KMS-11 (cell line): ENCODE results near the gene NBAS.
"Not testable (repeated sequence)": the region's sequence is repeated elsewhere in the genome, so short reads cannot be mapped to it uniquely, and the experiment has no call there.

Experiments used
- H2AFZ ChIP-seq: fragments of 200-600 bp; sonication (generic); 2 replicates; pipeline ENCODE4 v1.6.1; 2016; ENCODE audit warnings: antibody characterized with exemption, mixed run types, low read depth
- H3K27ac ChIP-seq: fragments of 200-600 bp; sonication (generic); 2 replicates; pipeline ENCODE4 v1.6.1; 2016; ENCODE audit warnings: mild to moderate bottlenecking, mixed run types
- H3K27me3 ChIP-seq: fragments of 200-600 bp; sonication (generic); 2 replicates; pipeline ENCODE4 v1.6.1; 2017; ENCODE audit warnings: mild to moderate bottlenecking, low read depth, mixed run types, moderate library complexity; ENCODE audit not compliant: insufficient read depth
- H3K36me3 ChIP-seq: fragments of 200-600 bp; sonication (generic); 2 replicates; pipeline ENCODE4 v1.6.1; 2017; ENCODE audit warnings: mild to moderate bottlenecking, mixed run types; ENCODE audit not compliant: insufficient read depth
- H3K4me1 ChIP-seq: fragments of 200-600 bp; sonication (generic); 2 replicates; pipeline ENCODE4 v1.6.1; 2016; ENCODE audit warnings: mild to moderate bottlenecking, low read depth, mixed run types; ENCODE audit not compliant: poor library complexity, severe bottlenecking
- H3K4me2 ChIP-seq: fragments of 200-600 bp; sonication (generic); 2 replicates; pipeline ENCODE4 v1.7.0; 2016; ENCODE audit warnings: mild to moderate bottlenecking, mixed run types
- H3K4me3 ChIP-seq: fragments of 200-600 bp; sonication (generic); IDR thresholded peaks from 2 replicates; pipeline ENCODE4 v1.6.1; 2017; ENCODE audit warnings: low read depth, low read length, mixed read lengths; ENCODE audit not compliant: insufficient read depth
- H3K79me2 ChIP-seq: fragments of 200-600 bp; sonication (generic); 2 replicates; pipeline ENCODE4 v1.6.1; 2016; ENCODE audit warnings: low read depth, mixed run types; ENCODE audit not compliant: insufficient read depth
- H3K9ac ChIP-seq: fragments of 200-600 bp; sonication (generic); 2 replicates; pipeline ENCODE4 v1.6.1; 2016; ENCODE audit warnings: mild to moderate bottlenecking, mixed run types
- H4K20me1 ChIP-seq: fragments of 200-600 bp; sonication (generic); 2 replicates; pipeline ENCODE4 v1.6.1; 2016; ENCODE audit warnings: mild to moderate bottlenecking, mixed run types; ENCODE audit not compliant: insufficient read depth
- TF ChIP-seq, protein P1 (sequence below): fragments of 200-600 bp; sonication (generic); conservative IDR thresholded peaks from 2 replicates; pipeline ENCODE4 v1.6.1; 2017; ENCODE audit warnings: low read depth, mild to moderate bottlenecking, antibody characterized with exemption, low read length, moderate library complexity, mixed read lengths

Gene NBAS

DNA sequence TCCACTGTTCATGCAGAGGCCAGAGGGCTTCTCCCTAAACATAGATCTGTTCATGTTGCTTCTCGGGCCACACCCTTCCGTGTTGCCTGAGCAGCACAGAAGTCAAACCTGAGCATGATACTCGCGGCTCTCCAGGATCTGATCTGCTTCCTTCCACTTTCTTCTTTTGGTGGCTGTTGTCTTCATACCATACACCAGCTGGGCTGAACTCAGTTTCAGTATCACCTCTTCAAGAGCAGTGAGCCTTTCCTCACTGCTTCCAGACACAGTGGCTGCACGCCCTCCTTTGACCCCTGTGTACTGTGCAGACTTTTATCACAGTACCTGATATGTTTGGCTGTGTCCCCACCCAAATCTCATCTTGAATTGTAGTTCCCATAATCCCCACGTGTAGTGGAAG lies 348.9 kb downstream of the NBAS start:
- Histone ChIP-seq H3K4me2 (no peak overlapping the region), H3K27me3 (no peaks in the 10 kb centered on the region), H3K4me1 (no peaks in the 10 kb centered on the region), H3K27ac (no peak overlapping the region), H3K4me3 (no peak overlapping the region), H4K20me1 (no peaks in the 10 kb centered on the region), H3K9ac (no peak overlapping the region), H2AFZ (no peak overlapping the region), H3K36me3 (no peaks in the 10 kb centered on the region), H3K79me2 (no peaks in the 10 kb centered on the region)
- TF ChIP-seq, protein P1, sequence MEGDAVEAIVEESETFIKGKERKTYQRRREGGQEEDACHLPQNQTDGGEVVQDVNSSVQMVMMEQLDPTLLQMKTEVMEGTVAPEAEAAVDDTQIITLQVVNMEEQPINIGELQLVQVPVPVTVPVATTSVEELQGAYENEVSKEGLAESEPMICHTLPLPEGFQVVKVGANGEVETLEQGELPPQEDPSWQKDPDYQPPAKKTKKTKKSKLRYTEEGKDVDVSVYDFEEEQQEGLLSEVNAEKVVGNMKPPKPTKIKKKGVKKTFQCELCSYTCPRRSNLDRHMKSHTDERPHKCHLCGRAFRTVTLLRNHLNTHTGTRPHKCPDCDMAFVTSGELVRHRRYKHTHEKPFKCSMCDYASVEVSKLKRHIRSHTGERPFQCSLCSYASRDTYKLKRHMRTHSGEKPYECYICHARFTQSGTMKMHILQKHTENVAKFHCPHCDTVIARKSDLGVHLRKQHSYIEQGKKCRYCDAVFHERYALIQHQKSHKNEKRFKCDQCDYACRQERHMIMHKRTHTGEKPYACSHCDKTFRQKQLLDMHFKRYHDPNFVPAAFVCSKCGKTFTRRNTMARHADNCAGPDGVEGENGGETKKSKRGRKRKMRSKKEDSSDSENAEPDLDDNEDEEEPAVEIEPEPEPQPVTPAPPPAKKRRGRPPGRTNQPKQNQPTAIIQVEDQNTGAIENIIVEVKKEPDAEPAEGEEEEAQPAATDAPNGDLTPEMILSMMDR = no peak

DNA sequence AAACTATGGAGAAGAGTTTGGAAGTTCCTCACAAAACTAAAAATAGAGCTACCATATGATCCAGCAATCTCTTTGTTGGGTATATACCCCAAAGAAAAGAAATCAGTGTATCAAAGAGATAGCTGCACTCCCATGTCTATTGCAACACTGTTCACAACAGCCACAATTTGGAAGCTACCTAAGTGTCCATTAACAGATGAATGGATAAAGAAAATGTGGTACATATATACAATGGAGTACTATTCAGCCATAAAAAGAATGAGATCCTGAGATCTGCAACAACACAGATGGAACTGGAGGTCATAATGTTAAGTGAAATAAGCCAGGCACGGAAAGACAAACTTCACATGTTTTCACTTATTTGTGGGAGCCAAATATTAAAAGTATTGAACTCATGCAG lies 350.6 kb downstream of the NBAS start:
- H3K9ac ChIP-seq, H3K4me1 ChIP-seq: not testable (repeated sequence)

DNA sequence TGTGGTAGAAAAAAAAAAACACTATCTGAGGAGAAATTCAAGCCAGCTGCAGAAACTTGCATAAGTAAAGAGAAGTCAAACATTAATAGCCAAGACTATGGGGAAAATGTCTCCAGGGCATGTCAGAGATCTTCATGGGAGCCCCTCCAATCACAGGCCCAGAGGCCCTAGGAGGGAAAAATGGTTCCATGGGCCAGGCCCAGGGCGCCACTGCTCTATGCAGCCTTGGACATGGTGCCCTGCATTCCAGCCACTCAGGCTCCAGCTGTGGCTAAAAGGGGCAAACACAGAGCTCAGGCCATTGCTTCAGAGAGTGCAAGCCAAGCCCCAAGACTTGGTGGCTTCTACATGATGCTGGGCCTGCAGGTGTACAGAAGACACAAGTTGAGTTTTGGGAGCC lies 354.7 kb downstream of the NBAS start:
- H3K9ac ChIP-seq = no peak overlapping the region

More for the DNA sequence above, 350.6 kb downstream of the NBAS start:
- H4K20me1 ChIP-seq, H3K4me2 ChIP-seq, H2AFZ ChIP-seq, H3K4me3 ChIP-seq, H3K36me3 ChIP-seq, H3K79me2 ChIP-seq, H3K27me3 ChIP-seq, H3K27ac ChIP-seq: not testable (repeated sequence)

GRCh38 chr2:15205562-15205961 lies 355.6 kb downstream of the NBAS start:
- no peaks in the 10 kb centered on the region for H3K4me1 ChIP-seq
- H3K9ac ChIP-seq = no peak overlapping the region
- TF ChIP-seq, protein P1 = no peak
- H3K4me3 ChIP-seq = no peak overlapping the region
- H2AFZ ChIP-seq = no peak overlapping the region
- no peaks in the 10 kb centered on the region for H3K36me3 ChIP-seq
- H3K4me2 ChIP-seq = no peak overlapping the region
- H3K27me3 ChIP-seq = no peaks in the 10 kb centered on the region
- no peaks in the 10 kb centered on the region for H3K79me2 ChIP-seq
- H3K27ac ChIP-seq = no peak overlapping the region
- no peaks in the 10 kb centered on the region for H4K20me1 ChIP-seq

More for the DNA sequence above, 354.7 kb downstream of the NBAS start:
- Histone ChIP-seq H3K4me3 (no peak overlapping the region), H3K79me2 (no peaks in the 10 kb centered on the region), H2AFZ (no peak overlapping the region), H3K4me2 (no peak overlapping the region), H4K20me1 (no peaks in the 10 kb centered on the region), H3K27me3 (no peaks in the 10 kb centered on the region), H3K36me3 (no peaks in the 10 kb centered on the region), H3K27ac (no peak overlapping the region), H3K4me1 (no peaks in the 10 kb centered on the region)
- TF ChIP-seq, protein P1 = no peak

- no peaks in the 10 kb centered on the region for H3K36me3 ChIP-seq
- H3K27me3 ChIP-seq = no peaks in the 10 kb centered on the region
- no peaks in the 10 kb centered on the region for H4K20me1 ChIP-seq
- TF ChIP-seq, protein P1 = no peak
- no peaks in the 10 kb centered on the region for H3K79me2 ChIP-seq
- H2AFZ ChIP-seq = no peak overlapping the region
- no peak overlapping the region for H3K4me3 ChIP-seq
- H3K27ac ChIP-seq = no peak overlapping the region
- no peaks in the 10 kb centered on the region for H3K4me1 ChIP-seq
- no peak overlapping the region for H3K4me2 ChIP-seq
- no peak overlapping the region for H3K9ac ChIP-seq
Measured at GRCh38 chr2:15201009-15201408, 360.1 kb downstream of the NBAS start.
